Esophagus muscularis mucosa (tissue), 3 donors: ENCODE data around the gene TAS1R3.

Experiments
- CTCF ChIP-seq, 3 experiments: fragments of 200-600 bp in 2 of 3; fragments of 450-650 bp in 1 of 3; sonication (generic) in 2 of 3; IDR thresholded peaks; one replicate each; pipeline ENCODE4 v1.5.1; 2017 to 2019; ENCODE audit warnings: antibody characterized with exemption in 3 of 3, mild to moderate bottlenecking in 2 of 3, moderate library complexity in 1 of 3
- POLR2AphosphoS5 ChIP-seq, 2 donors: sonication (generic); formaldehyde crosslinking; IDR thresholded peaks; one replicate each; pipeline ENCODE4 v1.6.1; 2017; ENCODE audit warnings: antibody characterized with exemption in 2 of 2

- TF ChIP-seq CTCF (IDR thresholded peaks at IDR 0.05), result no peak
- TF ChIP-seq POLR2AphosphoS5 (IDR thresholded peaks at IDR 0.05), result no peak
Measured at GRCh38 chr1:1355416-1355815, 24.3 kb downstream of the TAS1R3 start.
